Measurements from ENCODE around the gene EXOC7.
"Not testable (repeated sequence)": the region's sequence is repeated elsewhere in the genome, so short reads cannot be mapped to it uniquely, and the experiment has no call there.

Gene EXOC7

GRCh38 chr17:76088041-76088867 is 15.3 kb downstream of the EXOC7 start:
- no peak for DNase-seq (ENCODE audit: low read depth in 3 of 3)

DNA sequence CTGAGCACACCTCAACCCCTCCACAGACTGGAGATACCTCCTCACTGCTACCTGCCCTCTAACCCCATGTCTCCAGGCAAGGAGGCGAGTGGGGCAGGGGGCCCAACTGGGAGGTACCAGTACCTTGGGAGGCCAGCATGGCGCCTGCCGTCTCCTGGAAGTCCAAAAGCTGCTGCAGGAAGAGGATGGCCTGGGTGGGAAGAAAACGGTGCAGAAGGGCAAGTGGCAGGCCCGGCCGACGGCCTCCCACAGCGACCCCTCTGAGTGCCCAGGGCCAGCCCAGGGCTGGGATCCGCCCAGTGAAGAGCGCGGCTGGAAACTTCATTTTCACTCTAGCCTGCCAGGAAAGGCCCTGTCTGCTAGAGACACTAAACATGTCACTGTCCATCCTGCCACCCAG is 16.1 kb downstream of the EXOC7 start:
- DNase-seq (ENCODE audit: low read depth in 3 of 3), result no peak

DNA sequence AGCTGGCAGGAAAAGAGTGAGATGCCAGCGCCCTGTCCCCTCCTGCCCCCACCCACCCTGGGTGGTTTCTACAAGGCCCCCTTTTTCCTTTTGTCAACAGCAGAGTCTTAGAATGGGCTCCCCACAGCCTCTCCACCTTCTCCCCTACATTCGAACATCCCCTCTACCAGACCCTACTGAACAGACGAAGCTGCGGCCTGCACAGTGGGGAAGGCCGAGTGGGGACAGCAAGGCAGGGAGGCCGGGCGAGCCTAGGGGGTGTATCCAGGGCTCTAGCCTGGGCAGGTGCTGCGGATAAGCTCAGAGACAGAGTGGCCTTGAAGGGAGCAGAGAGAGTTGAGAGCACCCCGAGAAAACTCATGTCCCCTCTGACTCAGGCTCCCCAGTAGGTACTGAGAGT is 17.2 kb downstream of the EXOC7 start:
- no peak for DNase-seq (ENCODE audit: low read depth in 3 of 3)

- DNase-seq (ENCODE audit: low read depth in 3 of 3), result no peak
These were observed 17.7 kb downstream of the EXOC7 start for GRCh38 chr17:76085731-76086366.

DNA sequence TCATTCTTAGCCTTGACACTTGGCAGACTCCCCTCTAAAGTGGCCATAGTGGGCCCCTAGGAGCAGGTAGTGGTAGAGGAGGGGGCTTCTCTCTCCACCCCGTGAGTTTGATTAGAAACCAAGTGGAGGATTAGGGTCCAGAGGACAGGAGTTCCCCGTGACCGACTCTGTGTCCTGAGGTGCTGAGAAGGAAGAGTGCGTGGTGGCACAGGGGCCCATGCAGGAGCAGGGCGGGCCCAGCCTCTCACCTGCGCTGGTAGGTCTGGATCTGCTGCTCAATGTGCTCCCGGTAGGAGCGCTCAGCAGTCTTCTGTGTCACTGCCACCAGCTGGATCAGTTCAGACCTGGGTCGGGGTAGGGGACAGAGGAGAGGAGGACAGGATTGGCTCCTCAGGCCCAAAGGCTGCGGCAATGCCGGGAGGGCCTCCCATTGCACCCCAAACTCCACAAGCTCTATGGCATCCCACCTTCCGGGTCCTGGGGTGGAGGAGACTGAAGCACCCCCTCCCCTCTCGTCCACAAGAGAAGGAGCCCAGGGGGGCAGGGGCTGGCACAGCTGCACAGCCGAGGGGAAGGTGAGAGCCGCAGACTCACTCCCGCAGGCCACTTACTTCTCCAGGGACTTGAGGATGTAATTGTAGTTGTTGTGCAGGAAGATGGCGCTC is 18.4 kb downstream of the EXOC7 start:
- no peak for DNase-seq (ENCODE audit: low read depth in 3 of 3)

DNA sequence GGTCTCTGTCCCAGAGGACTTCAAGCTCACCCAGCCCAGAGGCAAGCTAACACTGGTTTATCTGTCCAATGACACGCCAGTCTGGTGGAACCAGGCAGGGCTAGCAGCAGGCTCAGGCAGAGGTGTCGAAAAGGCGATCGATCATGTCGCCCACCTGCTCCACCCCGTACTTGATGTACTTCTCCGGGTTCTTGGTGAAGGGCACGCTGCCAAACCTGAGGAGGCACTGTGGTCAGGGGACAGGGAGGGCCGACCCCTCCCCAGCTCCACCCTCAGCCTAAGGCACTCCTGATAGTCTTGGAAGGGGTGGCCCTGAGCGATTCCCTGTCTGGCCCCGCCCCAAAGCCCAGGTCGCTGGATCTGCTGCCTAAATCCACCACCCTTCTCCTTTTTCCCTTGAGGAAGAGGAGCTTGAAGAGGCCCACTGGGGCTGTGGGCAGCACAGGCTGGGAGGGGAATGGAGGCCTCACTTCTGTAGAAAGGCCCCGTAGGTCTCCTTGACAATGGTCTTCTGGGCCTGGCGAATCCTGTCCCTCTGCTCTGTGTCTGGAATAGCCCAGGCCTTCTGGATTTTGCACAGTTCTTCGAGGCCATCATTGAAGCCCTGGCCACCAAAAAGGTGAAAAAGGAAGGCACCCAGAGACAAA is 19.9 kb downstream of the EXOC7 start:
- DNase-seq (ENCODE audit: low read depth in 3 of 3), result no peak

GRCh38 chr17:76082326-76083251 is 21.0 kb downstream of the EXOC7 start:
- DNase-seq (ENCODE audit: low read depth in 3 of 3), result no peak

- no peak for DNase-seq (ENCODE audit: low read depth in 3 of 3)
These were observed 22.0 kb downstream of the EXOC7 start for GRCh38 chr17:76081295-76082210.

DNA sequence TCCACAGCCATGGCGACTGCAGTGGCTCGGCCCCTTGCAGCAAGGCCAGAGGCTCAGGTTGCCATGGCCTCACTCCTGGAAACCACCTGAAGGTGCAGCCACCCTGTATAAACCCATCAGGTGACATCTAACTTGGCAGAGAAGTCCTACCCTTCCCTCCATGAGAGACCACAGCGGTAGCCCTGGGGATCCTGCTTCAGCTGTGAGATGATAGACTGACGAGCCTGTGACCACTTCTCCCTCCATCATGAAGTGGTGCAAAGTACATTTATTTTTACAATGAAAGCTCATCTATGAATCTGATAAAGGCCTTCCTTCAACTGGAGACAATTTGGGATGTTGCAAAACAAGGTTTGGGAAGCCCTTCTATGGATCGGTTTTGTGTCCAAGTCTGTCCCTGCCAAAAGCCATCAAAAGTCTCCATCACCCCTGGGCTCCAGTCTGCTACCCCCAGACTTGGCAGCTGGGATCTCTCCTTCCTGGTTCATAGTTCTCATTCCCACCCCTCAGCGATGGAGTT is 22.8 kb downstream of the EXOC7 start:
- DNase-seq (ENCODE audit: low read depth in 3 of 3), result no peak

DNA sequence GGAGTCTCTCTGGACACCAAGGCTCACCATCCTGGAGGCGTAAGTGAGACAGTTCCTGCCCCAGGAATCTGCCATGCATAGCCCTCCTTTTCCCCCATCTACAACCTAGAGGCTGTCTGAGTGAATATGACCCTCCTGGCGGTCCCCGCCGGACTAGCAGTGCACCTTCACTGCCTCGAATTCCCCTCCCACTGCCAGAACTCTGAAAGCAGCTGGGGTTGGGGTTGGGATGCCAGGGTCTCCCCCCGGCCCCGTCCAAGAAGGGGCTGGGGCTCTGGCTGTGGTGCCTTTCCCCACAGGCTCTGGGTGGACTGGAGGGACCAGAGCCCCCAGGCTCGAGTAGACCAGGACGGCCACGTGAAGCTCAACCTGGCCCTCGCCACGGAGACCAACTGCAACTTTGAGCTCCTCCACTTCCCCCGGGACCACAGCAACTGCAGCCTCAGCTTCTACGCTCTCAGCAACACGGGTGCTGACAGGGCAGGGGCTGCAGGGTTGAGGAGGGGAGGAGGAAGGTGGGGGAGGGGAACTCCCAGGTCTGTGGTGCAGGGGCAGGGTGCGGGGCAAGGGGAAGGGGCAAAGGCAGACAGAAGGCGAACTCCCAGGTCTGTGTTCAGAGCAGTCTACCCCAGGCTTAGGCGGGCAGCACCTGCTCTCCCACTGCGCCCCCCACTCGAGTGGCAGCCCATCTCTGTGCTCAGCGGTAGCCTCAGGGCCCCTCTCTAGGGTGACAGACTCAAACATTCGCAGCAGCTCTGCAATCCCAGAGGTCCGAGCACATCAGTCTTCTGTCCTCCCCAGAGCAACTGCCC is 23.4 kb downstream of the EXOC7 start:
- no peak for DNase-seq (ENCODE audit: low read depth in 3 of 3)

DNA sequence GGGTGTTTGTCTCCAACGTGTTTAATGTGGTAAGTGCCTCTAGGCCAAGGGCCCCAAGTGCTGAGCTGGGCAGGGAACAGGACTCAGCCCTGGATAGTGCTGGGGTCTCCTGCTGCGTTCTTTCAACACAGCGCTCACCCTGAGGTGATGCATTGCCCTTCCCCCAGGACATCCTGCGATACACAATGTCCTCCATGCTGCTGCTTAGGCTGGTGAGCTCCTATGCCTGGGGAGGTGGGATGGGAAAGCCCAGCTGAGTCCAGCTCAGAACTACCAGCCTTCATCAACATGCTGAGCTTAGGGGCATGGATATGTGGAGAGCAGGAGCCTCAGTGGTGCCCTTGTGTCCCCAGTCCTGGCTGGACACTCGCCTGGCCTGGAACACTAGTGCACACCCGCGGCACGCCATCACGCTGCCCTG is 24.0 kb downstream of the EXOC7 start:
- DNase-seq (ENCODE audit: low read depth in 3 of 3), result no peak

GRCh38 chr17:76078860-76079534 is 24.6 kb downstream of the EXOC7 start, which contains the start of gene ZACN:
TSS of gene ZACN (plus strand) at chr17:76079182. CDS start at chr17:76079265, 83 bp downstream.
- DNase-seq (ENCODE audit: low read depth in 3 of 3), result no peak

DNA sequence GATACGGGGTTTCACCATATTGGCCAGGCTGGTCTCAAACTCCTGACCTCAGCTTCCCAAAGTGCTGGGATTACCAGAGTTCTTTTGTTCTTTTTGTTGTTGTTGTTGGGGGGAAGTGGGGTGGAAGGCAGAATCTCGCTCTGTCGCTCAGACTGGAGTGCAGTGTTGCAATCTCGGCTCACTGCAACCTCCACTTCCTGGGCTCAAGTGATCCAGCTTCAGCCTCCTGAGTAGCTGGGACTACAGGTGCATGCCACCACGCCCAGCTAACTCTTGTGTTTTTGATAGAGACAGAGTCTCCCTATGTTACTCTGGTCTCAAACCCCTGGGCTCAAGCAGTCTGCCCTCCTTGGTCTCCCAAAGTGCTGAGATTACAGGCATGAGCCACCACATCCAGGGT is 25.2 kb downstream of the EXOC7 start:
- not testable (repeated sequence) for DNase-seq (ENCODE audit: low read depth in 3 of 3)

DNA sequence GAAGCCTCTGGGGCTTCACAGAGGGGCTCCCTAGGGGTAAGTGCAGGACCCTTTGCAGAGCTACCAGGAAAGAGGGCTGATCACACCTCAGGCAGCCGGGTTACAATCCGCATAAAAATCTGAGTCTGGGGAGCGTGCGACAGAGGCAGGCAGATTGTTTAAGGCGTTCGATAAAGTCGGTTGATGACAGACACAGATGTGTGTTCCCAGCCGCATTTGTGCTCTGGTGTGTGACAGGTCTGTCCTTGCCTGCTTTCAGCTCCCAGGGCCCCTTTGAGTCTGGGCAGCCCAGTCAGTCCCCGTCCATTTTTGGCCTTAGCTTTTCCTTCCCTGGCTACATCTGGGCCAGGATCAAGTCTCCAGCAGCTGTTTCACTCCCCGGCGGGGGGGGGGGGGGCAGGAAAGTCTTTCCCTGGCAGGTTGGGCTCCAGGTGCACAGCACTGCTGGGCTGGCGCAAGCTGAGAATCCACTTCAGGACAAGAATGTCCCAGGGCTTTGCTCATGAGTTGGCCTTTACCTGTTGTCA is 25.9 kb downstream of the EXOC7 start:
- no peak for DNase-seq (ENCODE audit: low read depth in 3 of 3)

GRCh38 chr17:76076765-76077583 is 26.6 kb downstream of the EXOC7 start:
- no peak for DNase-seq (ENCODE audit: low read depth in 3 of 3)

DNA sequence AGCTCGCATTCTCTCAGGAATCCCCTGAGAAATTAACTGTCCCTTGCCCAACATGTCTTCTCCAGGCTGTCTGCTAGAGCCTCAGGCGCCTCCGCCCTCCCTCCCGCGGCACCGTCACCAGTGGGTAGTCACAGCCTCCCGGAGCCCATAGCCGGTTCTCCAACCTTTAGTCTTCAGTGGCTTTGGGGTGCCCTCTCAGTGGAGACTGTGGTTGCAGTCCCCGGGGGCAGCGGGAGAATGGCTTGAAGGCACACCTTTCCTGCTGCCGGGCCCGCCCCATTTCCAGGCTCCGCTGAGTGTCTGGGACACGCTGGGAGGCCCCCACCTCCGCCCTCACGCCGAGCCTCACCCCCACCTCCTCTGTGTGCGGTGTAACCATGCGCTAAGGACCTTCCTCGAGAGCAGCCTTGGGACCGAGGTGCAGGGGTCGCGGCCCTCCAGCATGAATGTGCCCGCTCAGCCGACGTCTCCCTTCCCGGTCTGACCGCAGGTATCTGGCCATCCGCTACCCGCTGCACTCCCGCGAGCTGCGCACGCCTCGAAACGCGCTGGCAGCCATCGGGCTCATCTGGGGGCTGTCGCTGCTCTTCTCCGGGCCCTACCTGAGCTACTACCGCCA is 27.3 kb downstream of the EXOC7 start:
- no peak for DNase-seq (ENCODE audit: low read depth in 3 of 3)
